ENCODE measurements around the gene COG1.

COG1 gene

DNA sequence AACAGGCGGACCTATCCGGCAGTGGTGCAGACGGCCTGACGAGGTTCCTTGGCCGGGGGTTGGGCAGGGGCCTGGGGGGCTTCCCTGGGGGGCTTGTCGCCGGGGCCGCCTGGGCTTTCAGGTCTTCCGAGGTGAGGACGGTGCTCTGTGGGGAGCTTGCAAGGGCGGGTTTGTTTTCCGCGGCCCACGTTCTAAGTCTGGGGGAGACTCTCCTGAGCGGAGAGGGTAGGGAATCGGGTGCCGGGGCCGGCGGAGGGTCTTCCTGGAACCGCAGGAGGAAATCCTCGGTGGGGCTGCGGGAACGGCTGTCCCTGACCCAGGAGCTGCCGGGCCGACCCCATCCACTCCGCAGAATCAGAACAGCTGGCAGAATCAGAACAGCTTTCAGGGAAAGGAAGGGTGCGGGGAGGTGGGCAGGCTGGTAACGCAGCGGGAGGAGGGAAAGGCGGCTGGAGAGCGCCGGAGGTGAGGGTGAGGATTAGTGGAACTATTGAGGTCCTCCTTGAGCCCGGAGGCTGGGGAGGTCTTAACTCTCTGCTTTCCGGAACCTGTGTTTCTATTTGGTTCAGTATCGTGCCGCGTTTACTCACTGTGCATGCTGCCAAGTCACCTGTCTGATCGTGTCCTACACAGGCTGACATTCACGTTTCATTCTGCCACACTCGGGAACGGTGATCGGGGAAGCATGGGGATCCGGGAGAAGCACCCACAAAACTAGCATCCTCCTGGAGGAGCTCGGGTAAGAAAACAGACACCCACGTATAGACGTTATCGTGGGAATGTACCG lies 39.9 kb downstream of the COG1 start:
- H3K4me1 ChIP-seq (ENCODE audit: control insufficient read depth, insufficient read depth, low read length), result peaks cover 20% of the 10 kb centered on the region
- peak overlapping the region; percentile 80 for H3K4me3 ChIP-seq (ENCODE audit: low read depth, low read length)
- H3K9me3 ChIP-seq (ENCODE audit: control insufficient read depth, insufficient read depth, low read depth, low read length), result no peaks in the 10 kb centered on the region
- no peaks in the 10 kb centered on the region for H3K27me3 ChIP-seq (ENCODE audit: control insufficient read depth, insufficient read depth, low read length)
- H3K9ac ChIP-seq (ENCODE audit: low read length), result peak overlapping the region; percentile 88
- peaks cover 30% of the 10 kb centered on the region for H3K36me3 ChIP-seq (ENCODE audit: control insufficient read depth, insufficient read depth, low read length)
- H3K27ac ChIP-seq (ENCODE audit: low read depth, low read length), result peak overlapping the region; percentile 89; the same call in 1 of the 2 replicates

DNA sequence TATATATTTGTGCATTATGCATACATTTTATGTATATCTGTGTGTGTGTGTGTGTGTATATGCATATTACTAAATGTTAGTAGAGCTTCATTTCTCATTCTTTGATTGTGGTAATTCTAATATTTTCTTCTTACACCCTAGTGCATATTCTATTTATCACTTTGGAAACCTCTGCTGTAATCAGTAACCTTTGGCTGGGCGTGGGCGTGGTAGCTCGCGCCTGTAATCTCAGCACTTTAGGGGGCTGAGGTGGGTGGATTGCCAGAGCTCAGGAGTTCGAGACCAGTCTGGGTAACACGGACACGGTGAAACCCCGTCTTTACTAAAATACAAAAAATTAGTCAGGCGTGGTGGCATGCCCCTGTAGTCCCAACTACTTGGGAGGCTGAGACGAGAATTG lies 41.9 kb downstream of the COG1 start:
- Histone ChIP-seq H3K27ac (ENCODE audit: low read depth, low read length) (no peak overlapping the region), H3K27me3 (ENCODE audit: control insufficient read depth, insufficient read depth, low read length) (no peaks in the 10 kb centered on the region), H3K9me3 (ENCODE audit: control insufficient read depth, insufficient read depth, low read depth, low read length) (no peaks in the 10 kb centered on the region), H3K4me1 (ENCODE audit: control insufficient read depth, insufficient read depth, low read length) (peaks cover 5% of the 10 kb centered on the region; the same call in 1 of the 2 replicates), H3K9ac (ENCODE audit: low read length) (no peak overlapping the region), H3K36me3 (ENCODE audit: control insufficient read depth, insufficient read depth, low read length) (peaks cover 45% of the 10 kb centered on the region), H3K4me3 (ENCODE audit: low read depth, low read length) (no peak overlapping the region)

DNA sequence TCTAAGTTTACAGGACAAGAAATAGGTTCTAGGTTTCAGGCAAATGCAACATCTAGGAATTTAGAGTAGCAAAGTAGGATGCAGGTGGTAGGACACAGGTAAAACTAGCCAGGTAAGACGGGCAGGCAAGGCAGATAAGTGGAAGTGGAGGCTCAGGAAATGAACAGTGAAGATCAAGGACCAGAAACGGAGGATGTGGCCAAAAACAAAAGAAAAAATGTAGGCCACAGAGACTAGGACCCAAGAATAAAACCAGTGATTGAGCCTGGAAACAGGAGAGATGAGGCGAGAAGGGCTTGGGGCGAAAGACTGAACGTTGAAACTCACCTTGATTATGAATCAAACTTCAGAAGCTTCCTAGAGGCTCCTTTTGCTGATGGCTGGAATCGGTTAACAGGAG lies 44.9 kb downstream of the COG1 start:
- Histone ChIP-seq H3K27ac (ENCODE audit: low read depth, low read length) (no peak overlapping the region), H3K4me3 (ENCODE audit: low read depth, low read length) (no peak overlapping the region), H3K4me1 (ENCODE audit: control insufficient read depth, insufficient read depth, low read length) (peaks cover 5% of the 10 kb centered on the region; the same call in 1 of the 2 replicates), H3K36me3 (ENCODE audit: control insufficient read depth, insufficient read depth, low read length) (peaks cover 61% of the 10 kb centered on the region), H3K27me3 (ENCODE audit: control insufficient read depth, insufficient read depth, low read length) (no peaks in the 10 kb centered on the region), H3K9ac (ENCODE audit: low read length) (no peak overlapping the region), H3K9me3 (ENCODE audit: control insufficient read depth, insufficient read depth, low read depth, low read length) (no peaks in the 10 kb centered on the region)

DNA sequence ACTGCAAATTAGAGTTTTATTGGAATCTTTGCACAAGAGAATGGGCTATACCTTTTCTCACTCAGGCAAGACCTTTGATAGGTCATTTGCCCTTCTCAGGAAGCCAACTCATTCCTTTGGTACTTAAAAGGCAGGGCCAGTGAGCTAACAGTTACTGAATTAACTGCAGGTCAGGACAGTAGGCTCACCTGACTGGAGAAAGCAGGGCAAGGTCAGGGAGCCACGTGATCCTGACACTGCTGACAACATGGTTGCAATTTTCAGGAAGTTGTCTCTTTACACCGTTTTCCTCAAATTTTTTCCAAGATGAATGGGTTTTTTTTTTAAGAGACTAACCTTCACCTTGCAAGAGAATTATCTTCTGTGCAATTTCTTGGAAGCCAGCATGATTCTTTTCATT lies 47.7 kb downstream of the COG1 start:
- Histone ChIP-seq H3K4me3 (ENCODE audit: low read depth, low read length) (no peak overlapping the region), H3K36me3 (ENCODE audit: control insufficient read depth, insufficient read depth, low read length) (peaks cover 69% of the 10 kb centered on the region)

DNA sequence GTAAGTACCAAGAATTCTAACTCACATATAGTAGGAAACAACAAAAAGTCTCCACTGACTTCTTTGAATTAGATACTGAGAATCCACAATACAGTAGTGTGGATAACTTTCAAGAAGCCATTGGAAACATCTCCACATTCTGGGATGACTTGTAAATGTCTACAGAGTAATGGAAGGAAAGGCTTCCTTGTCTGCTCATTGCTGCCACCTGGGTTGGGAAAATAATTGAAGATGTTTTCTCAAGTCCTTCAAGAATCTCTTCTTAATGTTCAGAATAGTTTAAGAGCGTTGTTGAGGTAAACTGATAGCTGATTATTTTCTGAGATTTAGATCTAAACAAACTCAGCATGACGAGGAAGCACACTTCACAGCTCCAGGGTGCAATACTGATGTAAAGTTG lies 54.9 kb downstream of the COG1 start:
- no peak overlapping the region for H3K9ac ChIP-seq (ENCODE audit: low read length)
- H3K36me3 ChIP-seq (ENCODE audit: control insufficient read depth, insufficient read depth, low read length), result peaks cover 40% of the 10 kb centered on the region
- no peaks in the 10 kb centered on the region for H3K9me3 ChIP-seq (ENCODE audit: control insufficient read depth, insufficient read depth, low read depth, low read length)
- no peaks in the 10 kb centered on the region for H3K27me3 ChIP-seq (ENCODE audit: control insufficient read depth, insufficient read depth, low read length)
- H3K4me1 ChIP-seq (ENCODE audit: control insufficient read depth, insufficient read depth, low read length), result no peaks in the 10 kb centered on the region
- H3K4me3 ChIP-seq (ENCODE audit: low read depth, low read length), result no peak overlapping the region
- no peak overlapping the region for H3K27ac ChIP-seq (ENCODE audit: low read depth, low read length)

More for the DNA sequence above, 47.7 kb downstream of the COG1 start:
- Histone ChIP-seq H3K27ac (ENCODE audit: low read depth, low read length) (no peak overlapping the region), H3K9me3 (ENCODE audit: control insufficient read depth, insufficient read depth, low read depth, low read length) (no peaks in the 10 kb centered on the region), H3K9ac (ENCODE audit: low read length) (no peak overlapping the region), H3K4me1 (ENCODE audit: control insufficient read depth, insufficient read depth, low read length) (no peaks in the 10 kb centered on the region), H3K27me3 (ENCODE audit: control insufficient read depth, insufficient read depth, low read length) (no peaks in the 10 kb centered on the region)

DNA sequence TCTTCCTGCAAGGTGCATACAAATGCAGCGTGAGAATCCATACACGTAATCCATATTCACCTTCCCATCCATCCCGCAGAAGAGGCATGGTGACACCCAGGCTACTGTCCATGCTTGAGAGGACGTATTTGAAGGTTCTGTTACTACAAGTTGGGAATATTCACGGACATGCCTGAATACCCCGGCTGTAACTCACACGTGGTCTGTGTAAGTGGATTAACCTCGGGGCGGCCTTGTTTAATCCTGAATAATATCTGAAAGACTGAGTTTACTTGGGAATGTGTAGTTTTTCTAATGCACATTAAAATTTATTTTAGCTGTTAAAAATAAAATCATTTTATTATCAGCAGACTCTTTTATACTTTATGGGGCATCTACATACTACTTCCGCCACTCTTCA lies 55.7 kb downstream of the COG1 start:
- no peaks in the 10 kb centered on the region for H3K27me3 ChIP-seq (ENCODE audit: control insufficient read depth, insufficient read depth, low read length)
- H3K27ac ChIP-seq (ENCODE audit: low read depth, low read length), result no peak overlapping the region
- no peak overlapping the region for H3K9ac ChIP-seq (ENCODE audit: low read length)
- H3K4me1 ChIP-seq (ENCODE audit: control insufficient read depth, insufficient read depth, low read length), result no peaks in the 10 kb centered on the region; the same call in 1 of the 2 replicates
- peaks cover 36% of the 10 kb centered on the region for H3K36me3 ChIP-seq (ENCODE audit: control insufficient read depth, insufficient read depth, low read length)
- H3K4me3 ChIP-seq (ENCODE audit: low read depth, low read length), result no peak overlapping the region
- no peaks in the 10 kb centered on the region for H3K9me3 ChIP-seq (ENCODE audit: control insufficient read depth, insufficient read depth, low read depth, low read length)

DNA sequence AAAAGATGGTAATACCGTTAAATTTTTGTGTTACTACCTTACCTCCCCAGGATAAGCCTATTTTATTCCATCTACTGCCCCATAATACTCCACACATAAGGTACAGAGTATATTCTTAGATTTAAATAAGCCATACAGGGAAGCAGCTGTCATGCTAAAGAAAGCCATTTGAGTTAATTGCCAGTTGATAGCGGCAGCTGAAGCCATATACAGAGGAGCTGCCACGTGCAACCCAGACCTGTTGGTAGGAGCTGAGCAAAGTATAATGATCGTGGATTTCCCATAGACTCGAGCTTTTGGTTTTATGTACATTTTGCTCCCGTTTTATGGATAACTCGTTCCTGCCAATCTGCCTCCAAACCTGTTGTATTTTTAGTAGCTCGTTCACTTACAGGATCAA lies 56.8 kb downstream of the COG1 start:
- H3K4me3 ChIP-seq (ENCODE audit: low read depth, low read length), result no peak overlapping the region
- H3K9me3 ChIP-seq (ENCODE audit: control insufficient read depth, insufficient read depth, low read depth, low read length), result no peaks in the 10 kb centered on the region
- no peaks in the 10 kb centered on the region; the same call in 1 of the 2 replicates for H3K4me1 ChIP-seq (ENCODE audit: control insufficient read depth, insufficient read depth, low read length)
- no peak overlapping the region for H3K9ac ChIP-seq (ENCODE audit: low read length)
- no peaks in the 10 kb centered on the region for H3K27me3 ChIP-seq (ENCODE audit: control insufficient read depth, insufficient read depth, low read length)
- H3K27ac ChIP-seq (ENCODE audit: low read depth, low read length), result no peak overlapping the region
- peaks cover 29% of the 10 kb centered on the region for H3K36me3 ChIP-seq (ENCODE audit: control insufficient read depth, insufficient read depth, low read length)

DNA sequence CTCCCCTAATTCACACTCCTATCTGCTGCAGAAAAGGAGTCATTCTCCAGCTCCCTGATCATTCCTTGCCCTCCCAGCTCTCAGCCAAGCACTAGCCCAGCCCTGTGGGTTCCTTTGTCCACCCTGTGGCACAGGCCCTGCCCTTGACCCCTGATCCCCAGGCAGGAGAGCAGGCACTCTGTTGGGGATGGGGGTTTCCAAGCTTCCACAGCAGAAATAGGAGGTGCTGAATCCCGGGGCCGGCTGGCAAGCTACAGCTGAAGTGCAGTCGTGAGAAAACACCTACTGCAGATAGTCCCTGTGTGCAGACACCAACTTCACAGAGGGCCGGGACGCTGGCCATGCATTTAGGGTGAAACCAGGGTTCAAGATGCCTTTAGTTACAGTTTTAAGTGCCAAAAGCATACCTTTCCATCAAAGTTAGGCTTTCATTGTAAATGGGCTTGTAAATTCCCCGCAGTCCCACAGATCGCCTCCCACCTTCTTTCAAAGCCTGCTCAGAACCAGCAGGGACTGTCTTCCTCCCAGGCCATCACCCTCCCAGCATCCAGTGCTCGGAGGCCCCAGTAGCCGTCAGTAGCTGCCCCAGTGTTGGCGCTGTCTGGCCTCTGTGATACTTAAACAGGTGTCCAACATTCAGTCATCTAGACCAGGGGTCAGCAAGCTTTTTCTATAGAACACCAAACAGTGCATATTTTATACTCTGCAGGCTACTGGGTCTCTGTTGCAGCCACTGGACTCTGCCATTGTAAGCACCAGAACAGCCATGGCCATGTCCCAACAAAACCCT lies 58.2 kb downstream of the COG1 start:
- no peak overlapping the region for H3K27ac ChIP-seq (ENCODE audit: low read depth, low read length)

DNA sequence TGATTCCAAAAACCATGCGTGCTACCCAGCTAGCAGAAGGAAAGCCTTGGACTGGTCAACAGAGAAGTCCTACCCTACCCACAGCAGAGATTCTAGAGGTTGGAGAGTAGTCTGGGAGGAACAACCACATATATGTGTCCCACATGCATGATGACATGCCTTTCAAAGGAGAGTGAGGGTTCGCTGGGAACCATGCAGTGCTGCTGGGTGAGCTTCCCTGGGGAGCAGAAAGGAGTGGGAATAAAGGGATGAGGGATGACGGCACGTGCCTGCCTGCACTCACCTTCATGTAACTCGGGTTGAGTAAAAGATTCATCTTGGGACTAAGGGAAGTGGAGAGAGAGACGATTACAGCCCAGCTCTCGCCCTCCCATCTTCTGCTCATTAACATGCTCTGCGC lies 59.0 kb downstream of the COG1 start:
- Histone ChIP-seq H3K9ac (ENCODE audit: low read length) (no peak overlapping the region), H3K36me3 (ENCODE audit: control insufficient read depth, insufficient read depth, low read length) (peaks cover 17% of the 10 kb centered on the region), H3K9me3 (ENCODE audit: control insufficient read depth, insufficient read depth, low read depth, low read length) (no peaks in the 10 kb centered on the region), H3K4me3 (ENCODE audit: low read depth, low read length) (no peak overlapping the region), H3K27me3 (ENCODE audit: control insufficient read depth, insufficient read depth, low read length) (no peaks in the 10 kb centered on the region), H3K4me1 (ENCODE audit: control insufficient read depth, insufficient read depth, low read length) (peaks cover 7% of the 10 kb centered on the region), H3K27ac (ENCODE audit: low read depth, low read length) (no peak overlapping the region)

More for the DNA sequence above, 58.2 kb downstream of the COG1 start:
- Histone ChIP-seq H3K9me3 (ENCODE audit: control insufficient read depth, insufficient read depth, low read depth, low read length) (no peaks in the 10 kb centered on the region), H3K4me1 (ENCODE audit: control insufficient read depth, insufficient read depth, low read length) (peaks cover 3% of the 10 kb centered on the region), H3K36me3 (ENCODE audit: control insufficient read depth, insufficient read depth, low read length) (peaks cover 21% of the 10 kb centered on the region), H3K9ac (ENCODE audit: low read length) (no peak overlapping the region), H3K4me3 (ENCODE audit: low read depth, low read length) (no peak overlapping the region), H3K27me3 (ENCODE audit: control insufficient read depth, insufficient read depth, low read length) (no peaks in the 10 kb centered on the region)

DNA sequence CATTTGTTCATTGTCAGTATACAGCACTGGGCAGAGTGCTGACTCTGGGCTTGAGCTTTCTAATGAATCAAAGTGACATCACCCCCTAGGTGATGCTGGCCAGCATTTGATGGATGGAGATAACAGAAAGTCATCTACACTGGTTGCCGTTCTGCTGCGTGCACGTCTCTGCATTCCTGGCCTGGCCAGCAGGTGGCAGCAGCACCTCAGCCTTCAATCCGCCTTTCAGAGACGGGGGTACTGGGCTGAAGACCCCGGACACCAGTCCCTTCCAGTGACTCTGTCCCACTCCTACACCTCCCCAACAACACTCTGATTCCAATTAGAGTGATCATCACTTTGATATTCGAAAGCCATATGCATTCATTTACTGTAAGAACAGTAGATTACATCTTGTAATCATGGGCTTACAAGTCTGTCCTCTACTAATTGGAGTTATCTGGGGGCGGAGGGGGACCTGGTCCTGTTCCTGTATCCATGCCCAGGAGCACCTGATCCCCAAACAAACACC lies 62.9 kb downstream of the COG1 start:
- Histone ChIP-seq H3K27ac (ENCODE audit: low read depth, low read length) (no peak overlapping the region), H3K4me3 (ENCODE audit: low read depth, low read length) (no peak overlapping the region), H3K36me3 (ENCODE audit: control insufficient read depth, insufficient read depth, low read length) (no peaks in the 10 kb centered on the region), H3K4me1 (ENCODE audit: control insufficient read depth, insufficient read depth, low read length) (peaks cover 7% of the 10 kb centered on the region), H3K9me3 (ENCODE audit: control insufficient read depth, insufficient read depth, low read depth, low read length) (no peaks in the 10 kb centered on the region), H3K27me3 (ENCODE audit: control insufficient read depth, insufficient read depth, low read length) (no peaks in the 10 kb centered on the region), H3K9ac (ENCODE audit: low read length) (no peak overlapping the region)

DNA sequence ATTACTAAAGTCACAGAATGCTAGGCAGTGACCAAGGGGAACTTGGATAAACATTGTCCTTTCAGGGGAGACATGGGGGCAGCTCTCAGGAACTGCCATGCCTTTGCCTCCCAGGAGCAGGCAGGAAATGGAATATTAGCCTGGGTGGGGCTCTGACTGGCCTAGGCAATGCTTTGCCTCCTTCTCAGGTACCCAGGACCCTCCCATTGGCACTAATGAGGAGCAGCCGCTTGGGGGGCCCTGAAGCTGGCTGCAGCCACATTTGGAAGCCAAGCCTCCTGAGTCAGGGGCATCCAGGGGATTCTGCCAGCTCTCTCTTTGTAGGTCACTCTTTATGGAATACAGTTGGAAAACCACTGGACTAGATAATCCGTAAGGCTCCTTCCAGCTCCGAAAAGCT lies 63.4 kb downstream of the COG1 start:
- Histone ChIP-seq H3K9ac (ENCODE audit: low read length) (no peak overlapping the region), H3K4me1 (ENCODE audit: control insufficient read depth, insufficient read depth, low read length) (peaks cover 7% of the 10 kb centered on the region), H3K27ac (ENCODE audit: low read depth, low read length) (no peak overlapping the region), H3K27me3 (ENCODE audit: control insufficient read depth, insufficient read depth, low read length) (0 out of 2 replicates have a peak, but pooled peaks cover 3% of the 10 kb centered on the region), H3K4me3 (ENCODE audit: low read depth, low read length) (no peak overlapping the region), H3K9me3 (ENCODE audit: control insufficient read depth, insufficient read depth, low read depth, low read length) (no peaks in the 10 kb centered on the region), H3K36me3 (ENCODE audit: control insufficient read depth, insufficient read depth, low read length) (no peaks in the 10 kb centered on the region)

Data from HUES6 (cell line).